Hypothalamus (tissue), 51 donors: ENCODE data around the gene PPP1R14C.
A peak's percentile ranks its signal among the peaks of the same experiment; 100 is the strongest.
"Not testable (repeated sequence)": the region's sequence is repeated elsewhere in the genome, so short reads cannot be mapped to it uniquely, and the experiment has no call there.

Experiments
- DNase-seq, 51 donors: peaks; one replicate each; lab custom pipeline; 2025; lab: John Stamatoyannopoulos, UW

Gene PPP1R14C

DNA sequence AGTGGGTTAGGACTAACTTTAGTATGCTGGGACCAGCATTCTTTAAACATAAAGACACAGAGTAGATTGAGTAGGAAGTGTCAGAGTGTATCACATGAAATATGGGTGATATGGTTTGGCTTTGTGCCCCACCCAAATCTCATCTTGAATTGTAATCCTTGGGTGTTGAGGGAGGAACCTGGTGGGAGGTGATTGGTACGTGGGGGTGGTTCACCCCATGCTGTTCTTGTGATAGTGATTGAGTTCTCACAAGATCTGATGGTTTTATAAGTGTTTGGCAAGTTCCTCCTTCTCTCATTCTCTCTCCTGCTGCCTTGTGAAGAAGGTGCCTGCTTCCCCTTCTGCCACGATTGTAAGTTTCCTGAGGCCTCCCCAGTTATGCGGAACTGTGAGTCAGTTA, 5.1 kb upstream of the PPP1R14C start:
- not testable (repeated sequence) for DNase-seq

DNA sequence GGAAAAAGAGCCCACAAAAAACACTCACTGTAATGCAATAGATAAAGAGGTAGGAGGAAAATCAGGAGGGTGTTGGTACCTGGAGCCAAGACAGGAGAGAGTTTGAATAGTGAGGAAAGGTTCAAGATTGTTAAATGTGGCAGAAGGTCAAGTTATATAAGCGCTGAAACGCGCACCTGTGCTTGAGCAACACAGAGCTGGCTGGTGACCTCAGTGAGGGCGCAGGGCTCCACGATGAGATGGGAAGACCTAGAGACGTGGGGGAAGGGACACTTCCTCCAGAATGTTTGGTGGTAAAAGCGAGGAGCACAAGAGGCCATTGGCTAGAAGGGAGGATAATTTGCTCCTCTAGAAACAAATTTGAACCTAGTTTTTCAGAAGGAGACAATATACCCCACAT, 4.2 kb upstream of the PPP1R14C start:
- no peak for DNase-seq

DNA sequence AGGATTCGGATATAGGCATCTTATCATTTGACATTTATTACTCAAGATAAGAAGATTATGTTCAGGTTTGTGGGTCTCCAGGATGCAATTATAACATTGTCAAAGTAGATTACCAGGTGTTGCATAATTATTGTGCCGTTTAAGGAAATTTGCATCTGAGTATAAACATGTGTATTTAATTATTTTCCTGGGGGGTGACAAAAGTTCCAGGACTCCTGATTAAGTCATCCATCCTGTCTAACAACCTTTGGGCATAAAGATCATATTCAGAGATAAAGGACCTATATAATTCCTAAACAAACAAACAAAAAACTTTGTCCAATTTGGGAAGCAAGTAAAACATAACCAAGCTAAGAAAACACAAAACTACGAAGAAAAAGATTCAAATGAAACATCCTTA, 3.3 kb upstream of the PPP1R14C start:
- DNase-seq: no peak

DNA sequence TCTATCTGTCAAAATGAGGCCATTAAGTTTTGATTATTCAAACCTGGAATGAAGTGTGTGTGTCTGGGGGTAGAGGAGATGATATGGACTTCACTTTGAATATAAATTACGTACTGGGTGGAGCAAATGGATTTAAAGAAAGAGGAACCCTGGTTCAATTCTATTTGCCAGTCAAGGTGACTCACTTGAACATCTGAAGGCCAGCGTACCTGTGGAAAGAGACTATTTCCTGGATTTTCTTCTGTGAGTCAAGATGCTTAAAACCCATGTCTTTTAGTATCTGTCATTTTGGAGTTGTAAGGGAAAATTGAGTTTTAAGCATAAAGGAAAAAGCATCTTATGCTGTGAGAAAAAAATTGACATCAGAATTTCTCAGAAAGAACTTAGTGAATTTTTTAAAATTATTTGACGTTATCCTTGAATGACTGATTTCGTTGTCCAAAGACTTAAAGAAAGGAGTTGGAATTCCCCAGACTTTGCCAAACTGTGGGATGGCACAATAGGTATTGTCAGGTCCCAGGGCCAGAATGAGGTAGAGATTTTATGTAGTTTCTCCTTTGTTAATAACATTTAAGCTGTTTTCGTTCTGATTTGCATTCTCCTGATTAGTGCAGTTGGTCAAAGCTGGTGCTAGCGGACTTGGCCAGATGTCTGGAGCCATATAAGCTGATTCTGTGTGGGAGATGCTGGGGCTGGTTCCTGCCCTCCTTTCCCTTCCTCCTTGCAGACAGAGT, 2.4 kb upstream of the PPP1R14C start:
- no peak for DNase-seq

DNA sequence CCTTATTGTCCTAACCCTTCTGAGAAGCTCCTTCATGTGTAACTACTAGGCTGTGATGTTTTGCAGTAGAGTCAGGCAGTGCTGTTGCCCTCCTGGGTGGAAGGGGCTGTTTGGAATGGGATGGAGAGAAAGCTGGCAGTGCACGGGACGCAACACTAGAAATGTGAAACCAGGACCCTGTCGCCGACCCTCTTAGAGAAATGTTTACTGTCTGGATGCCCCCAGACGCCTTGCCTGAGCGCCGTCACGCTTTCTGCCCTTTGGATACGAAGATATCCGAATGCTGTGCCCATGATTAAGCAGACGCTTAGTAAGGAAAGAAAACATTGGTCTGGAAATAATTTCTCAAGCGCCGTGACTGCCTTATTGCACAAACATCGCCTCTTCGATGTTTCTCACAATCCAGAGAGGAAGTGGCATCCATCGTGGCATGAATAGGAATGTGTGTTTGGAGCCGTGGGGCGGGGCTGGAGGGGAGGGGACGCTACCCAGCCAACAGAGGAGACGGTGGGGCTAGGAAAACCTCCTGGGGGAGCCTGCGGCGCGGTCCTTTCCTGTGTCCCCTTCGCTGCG, 661 bp upstream of the PPP1R14C start:
- peak in 14 of 51 donors; percentile 16 to 71 (median 46) for DNase-seq

DNA sequence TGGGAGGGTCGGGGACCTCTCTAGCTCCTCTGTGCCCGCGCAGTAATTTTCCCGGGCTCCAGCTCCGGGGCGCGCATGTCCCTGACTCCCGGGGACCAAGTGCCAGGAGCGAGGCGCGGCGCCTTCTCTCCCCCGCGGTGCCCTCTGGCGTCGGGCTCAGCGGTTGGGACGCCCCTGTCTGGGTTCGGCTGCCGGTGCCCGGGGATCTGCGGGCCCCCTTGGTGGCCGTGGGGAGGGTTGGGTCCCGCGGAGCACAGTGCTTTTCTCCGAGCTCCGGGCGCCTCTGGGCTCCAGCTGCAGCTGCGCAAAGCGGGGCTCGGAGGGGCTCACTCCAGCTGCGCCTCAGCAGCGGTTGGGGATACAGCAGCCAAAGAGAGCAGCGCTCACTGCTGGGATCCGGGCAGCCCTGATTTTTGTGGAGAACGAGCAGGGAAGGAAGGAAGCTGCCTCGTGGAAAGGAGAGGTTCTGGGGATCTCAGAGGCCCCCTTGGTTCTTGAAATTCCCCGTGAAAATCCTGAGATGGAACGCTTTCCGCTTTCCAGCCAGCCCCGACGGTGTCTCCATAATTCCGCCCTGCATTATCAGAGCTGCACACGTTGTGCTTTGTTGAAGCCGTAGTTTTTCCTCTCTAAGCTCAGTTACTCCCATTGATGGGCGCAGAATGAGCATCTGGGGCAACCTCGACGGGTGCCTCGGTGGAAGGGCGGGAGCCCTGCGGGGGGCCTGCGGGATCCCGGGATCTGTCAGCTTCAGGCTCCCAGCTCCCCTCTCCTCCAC, 861 bp downstream of the PPP1R14C start:
- peak in 12 of 51 donors; percentile 7 to 59 (median 19) for DNase-seq

DNA sequence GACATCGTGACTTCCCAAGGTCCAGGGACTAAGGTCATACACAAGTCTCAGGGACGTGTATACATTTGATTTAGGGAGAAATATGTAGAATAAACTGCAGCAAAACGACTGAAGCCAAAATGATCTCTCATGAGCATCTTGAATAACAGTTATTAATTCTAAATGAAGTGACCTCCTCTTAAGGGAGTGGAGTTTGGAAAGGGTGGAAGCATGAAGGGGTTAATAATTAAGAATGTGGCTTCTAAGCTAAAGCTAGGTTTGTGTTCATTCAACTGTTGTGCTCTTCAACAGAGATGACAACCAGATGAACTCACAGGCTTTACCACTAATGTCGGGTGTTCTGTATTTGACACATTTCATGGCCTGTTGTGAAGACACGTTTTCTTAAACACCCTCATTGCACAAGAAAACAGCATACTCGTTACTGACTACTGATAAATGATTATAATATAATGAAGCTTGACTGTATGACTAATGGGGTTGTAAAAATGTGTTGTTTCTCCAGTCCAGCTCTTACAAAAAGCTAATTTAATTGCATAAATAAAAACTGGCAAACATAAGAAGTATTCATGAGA, 1.5 kb downstream of the PPP1R14C start:
- DNase-seq: no peak

DNA sequence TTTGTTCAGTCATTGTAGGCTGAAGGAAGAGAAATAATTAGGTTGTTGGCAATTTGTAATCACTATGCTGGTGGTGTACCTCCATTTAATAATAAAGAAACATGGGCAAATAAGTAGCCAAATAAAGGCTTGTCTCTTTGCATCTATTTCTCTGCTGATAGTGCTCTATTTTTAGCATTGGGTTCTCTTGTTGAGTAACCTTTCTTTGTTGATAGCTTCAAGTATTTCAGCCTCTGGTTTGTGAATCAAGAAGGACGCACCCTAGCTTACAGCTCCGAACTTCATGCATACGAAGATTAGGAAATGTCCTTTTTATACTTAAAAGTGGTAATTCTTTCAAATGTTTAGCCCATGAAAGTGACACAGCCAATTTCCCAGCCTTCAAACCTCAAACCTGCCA, 2.6 kb downstream of the PPP1R14C start:
- peak in 1 of 51 donors; percentile 18 for DNase-seq

DNA sequence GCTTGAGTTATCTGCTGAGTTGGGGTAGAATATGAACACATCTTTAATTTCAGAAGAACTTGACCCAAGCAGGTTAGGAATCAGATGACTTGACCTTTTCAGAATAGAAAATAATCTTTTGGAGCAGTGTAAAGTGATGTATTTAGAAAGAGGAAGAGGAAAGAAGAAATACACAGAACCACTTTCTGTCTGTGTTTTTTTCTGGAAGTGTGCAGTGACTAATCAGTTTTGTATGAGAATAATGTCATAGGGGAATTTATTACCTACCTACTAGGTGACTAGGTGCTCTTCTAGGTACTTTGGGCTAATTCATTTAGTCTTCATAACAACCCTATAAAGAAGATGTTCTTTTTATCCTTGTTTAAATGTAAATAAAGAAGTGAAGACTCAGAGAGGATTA, 3.0 kb downstream of the PPP1R14C start:
- DNase-seq: no peak

DNA sequence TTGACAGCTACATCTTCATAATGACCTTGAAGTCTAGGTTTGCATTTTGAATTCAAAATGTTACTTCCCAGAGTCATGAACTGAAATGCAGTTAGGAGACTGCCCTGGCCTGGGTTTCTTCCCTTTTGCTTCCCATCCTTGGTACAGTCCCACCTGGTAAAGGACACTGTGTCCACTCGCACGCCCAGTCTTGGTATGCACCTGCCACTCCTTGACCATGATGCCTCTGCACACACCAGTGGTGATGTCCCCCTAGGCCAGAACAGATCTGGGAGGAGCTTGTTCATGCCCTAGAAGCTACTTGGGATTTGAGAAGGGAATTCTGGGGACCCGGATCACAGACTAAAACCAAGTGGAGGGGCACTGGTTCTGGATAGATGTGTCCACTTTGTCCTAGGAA, 3.6 kb downstream of the PPP1R14C start:
- DNase-seq: no peak

DNA sequence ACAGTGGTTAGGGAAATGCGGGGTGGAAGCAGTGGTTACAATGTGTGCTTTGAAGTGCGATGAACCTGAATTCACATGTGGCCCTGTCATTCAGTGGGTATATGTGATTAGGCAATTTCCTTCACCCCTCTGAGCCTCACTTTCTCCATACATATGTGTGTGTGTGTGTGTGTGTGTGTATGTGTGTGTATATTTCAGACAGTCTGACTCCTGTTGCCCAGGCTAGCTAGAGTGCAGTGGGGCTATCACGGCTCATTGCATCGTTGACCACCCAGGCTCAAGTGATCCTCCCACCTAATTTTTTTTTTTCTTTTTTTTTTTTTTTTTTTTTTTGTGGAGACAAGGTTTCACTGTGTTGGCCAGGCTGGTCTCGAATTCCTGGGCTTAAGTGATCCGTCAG, 6.3 kb downstream of the PPP1R14C start:
- no peak for DNase-seq

DNA sequence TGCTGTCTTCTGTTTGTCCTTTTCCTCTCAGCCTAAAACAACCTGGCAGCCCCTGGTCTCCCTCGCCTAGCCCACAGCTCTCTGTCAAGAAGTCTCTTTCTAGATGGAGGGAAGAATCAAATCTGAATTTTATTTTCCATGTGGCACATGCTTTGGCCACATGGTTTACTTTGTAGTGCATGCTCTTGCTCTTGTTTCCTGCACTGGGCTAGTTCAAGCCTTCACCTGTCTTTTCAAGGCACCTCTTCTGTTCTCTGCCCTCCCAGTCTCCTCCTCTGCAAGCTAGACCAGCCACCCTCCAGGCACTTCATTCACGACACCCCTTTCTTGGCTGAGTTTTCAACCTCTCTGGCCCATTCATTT, 7.6 kb downstream of the PPP1R14C start:
- no peak for DNase-seq

DNA sequence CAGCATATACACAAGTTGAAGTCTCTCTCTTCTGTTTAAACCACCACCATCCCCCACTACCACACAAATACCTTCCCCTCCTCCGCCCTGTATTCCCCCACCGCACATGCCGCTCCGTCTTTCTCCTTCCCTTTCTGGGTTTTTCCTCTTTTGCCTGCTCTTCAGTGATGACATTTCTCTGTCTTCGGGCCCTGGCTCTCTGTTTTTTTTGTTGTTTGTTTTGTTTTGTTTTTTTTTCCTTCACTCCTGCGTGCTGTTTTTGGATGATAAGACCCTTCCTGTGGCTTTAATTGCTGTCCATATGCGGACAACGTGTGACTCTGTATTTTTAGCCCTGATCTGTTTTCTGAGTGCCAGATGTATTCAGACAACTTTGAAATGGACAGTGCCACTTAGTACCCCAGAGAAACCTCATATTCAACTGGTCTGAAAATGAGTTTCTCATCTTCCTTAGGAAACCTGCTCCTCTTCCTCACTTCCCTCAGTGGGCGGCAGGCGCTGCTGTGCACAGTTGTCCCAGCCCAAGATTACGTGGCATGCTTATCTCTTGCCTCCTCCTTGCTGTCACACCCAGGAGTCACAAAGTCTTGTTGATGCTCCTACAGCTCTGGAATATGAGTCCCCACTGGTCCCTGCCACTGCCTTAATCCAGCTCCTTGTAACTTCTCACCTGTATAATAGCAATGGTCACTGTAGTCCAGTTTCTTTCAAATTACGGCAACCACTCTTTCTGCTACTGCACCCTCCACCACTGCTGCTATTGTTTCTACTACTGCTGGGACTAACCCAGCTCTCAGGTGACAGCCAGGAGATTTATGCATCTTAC, 8.2 kb downstream of the PPP1R14C start:
- no peak for DNase-seq

DNA sequence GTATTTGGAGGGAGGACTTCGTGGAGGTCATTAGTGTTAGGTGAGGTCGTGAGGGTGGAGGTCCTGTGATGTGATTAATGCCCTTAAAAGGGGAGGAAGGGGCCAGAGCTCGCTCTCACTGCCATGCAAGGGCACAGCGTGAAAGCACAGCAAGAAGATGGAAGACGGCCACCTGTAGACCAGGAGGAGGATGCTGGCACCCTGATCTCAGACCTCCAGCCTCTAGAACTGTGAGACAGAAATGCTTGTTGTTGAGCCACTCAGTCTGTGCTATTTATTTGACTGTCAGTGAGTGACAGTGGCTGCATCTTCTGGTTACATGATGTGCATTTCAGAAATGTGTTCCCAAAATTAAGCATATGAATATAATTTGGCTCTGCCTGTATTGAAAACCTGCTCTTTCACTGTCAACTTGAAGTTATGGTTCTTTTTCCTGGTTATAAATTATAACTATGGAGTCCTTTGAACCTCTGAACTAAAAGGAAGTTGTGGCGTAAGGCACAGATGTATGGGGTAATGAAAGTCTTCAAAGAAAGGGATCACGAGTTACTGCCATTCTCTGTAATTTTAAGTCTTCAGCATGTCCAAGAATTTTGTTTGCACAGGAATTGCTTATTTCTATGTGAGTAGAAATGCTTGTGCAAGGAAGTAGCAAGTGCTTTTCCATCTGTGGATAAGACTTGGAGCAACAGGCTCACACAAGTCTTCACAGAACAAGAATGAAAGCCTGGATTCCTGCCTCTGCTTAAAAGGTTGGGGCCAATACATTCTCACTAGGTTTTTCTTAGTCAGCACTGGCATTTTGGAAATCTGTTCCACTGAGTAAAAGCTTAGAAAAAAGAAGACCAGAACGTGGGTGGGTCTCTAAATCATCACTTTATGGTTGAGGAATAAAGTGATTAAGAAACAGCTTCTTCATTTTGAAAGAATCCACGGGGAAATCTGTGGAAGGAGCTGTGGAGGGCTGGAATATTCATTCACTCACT, 10.3 kb downstream of the PPP1R14C start:
- DNase-seq: no peak

DNA sequence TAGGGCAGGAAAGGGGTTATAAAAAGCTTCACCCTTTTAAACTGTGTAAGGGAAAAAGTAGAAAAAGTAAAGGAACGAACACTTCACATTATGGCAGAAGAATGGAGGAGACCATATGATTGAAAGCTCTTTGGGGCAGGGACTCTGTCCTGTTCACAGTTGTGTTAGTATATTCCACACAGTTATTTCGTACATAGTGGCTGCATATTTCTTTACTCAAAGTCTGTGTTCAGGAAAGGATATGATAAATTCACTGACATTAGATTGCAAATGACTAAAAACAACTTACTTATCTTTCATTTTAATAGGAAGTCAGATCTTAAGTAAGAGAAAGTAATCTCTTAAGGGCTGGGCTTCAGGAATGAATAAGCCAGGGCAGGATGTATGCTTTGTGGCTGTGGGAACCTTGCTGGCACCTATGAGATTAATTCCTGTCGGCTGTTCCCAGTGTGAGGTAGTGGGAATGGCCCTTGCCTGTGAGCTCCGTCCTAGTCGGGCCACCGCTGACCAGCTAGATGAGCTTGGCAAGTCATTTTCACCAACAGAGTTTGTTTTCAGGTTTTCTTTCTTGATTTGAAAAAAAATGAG, 11.2 kb downstream of the PPP1R14C start:
- no peak for DNase-seq

DNA sequence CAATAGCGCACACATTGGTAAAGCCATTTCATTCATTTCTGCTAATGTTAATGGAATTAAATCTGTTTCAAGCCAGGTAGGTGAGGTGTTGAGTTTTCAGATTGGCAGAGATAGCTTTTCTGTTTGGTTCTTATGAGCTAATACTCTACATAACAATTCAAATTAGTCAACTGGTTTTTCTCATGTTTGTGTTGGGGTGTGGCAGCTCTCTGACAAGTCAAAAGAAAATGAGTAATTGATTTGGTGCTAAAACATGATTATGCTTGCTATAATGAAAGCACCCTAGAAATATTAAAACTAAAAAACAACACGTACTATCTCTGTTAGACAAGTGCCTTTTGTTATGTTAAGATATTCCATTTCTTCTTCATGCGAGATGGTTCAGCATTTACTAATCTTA, 13.6 kb downstream of the PPP1R14C start:
- DNase-seq: no peak

DNA sequence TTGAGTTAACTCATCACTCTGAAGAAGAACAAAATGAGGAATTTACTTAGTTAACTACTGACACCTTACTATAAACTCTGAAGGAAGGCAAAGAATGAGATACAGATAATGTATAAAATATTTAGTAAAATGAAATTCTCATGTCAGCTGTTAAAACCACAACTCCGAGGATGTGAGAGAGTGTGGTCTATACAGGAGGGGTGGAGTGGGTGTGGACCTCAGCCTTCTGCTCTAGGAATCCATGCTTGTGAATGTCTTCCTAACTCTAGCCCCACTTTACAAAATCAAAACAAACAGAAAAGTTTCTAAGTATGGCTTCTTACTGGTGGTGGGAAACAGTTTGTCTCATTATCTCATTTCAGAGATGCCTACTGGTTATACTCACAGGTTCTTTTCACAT, 14.2 kb downstream of the PPP1R14C start:
- no peak for DNase-seq

DNA sequence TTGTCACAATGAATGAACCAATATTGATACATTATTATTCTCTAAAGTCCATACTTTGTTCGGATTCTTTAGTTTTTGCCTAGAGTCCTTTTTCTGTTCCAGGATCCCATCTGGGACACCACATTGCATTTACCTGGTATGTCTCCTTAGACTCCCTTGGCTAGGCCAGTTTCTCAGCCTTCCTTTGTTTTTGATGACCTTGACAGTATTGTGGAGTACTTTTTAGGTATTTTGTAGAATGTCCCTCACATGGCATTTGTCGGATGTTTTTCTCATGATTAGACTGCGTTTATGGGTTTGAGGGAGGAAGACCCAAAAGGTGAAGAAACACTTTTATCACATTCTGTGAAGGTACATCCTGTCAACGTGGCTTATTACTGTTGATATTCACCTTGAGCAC, 16.9 kb downstream of the PPP1R14C start:
- no peak for DNase-seq

DNA sequence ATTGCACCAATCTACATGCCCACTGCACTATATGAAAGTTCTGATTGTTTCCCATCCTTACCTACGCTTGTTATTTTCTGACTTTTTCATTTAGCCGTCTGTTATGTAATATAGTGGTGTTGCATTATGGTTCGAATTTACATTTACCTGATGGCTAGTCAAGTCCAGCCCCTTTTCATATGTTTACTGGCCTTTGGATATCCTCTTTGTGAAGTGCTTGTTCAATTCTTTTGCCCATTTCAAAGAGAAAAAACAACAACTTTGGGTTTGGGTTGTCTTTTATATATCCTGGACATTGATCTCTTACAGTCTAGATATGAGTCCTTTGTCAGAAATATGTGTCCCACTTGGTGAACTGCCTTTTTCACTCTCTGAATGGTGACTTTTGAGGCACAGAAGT, 21.1 kb downstream of the PPP1R14C start:
- DNase-seq: no peak
